ENCODE results near the gene CDHR3.

- TF ChIP-seq RXRA (IDR thresholded peaks at IDR 0.05) (no peak), CTCF (IDR thresholded peaks at IDR 0.05; ENCODE audit: low read depth, low read length, missing input control) (no peak), ATF3 (IDR thresholded peaks at IDR 0.05) (no peak), TAF1 (conservative IDR thresholded peaks at IDR 0.05) (no peak), REST (IDR thresholded peaks at IDR 0.05) (no peak), ZBTB33 (IDR thresholded peaks at IDR 0.05) (no peak), YY1 (IDR thresholded peaks at IDR 0.05) (no peak), JUND (IDR thresholded peaks at IDR 0.05) (no peak), HNF4G (IDR thresholded peaks at IDR 0.05) (no peak), SP1 (IDR thresholded peaks at IDR 0.05) (no peak), EGR1 (IDR thresholded peaks at IDR 0.05; ENCODE audit: low read depth in 2 of 2) (no peak)
Measured at GRCh38 chr7:106060394-106060920, 97.4 kb downstream of the CDHR3 start.

All from liver (tissue), 3 donors.